ENCODE measurements around the gene ST8SIA5.
"Not testable (repeated sequence)": the region's sequence is repeated elsewhere in the genome, so short reads cannot be mapped to it uniquely, and the experiment has no call there.

Gene ST8SIA5, protein sequence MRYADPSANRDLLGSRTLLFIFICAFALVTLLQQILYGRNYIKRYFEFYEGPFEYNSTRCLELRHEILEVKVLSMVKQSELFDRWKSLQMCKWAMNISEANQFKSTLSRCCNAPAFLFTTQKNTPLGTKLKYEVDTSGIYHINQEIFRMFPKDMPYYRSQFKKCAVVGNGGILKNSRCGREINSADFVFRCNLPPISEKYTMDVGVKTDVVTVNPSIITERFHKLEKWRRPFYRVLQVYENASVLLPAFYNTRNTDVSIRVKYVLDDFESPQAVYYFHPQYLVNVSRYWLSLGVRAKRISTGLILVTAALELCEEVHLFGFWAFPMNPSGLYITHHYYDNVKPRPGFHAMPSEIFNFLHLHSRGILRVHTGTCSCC

GRCh38 chr18:46756559-46757201 is at the start of gene ST8SIA5:
Gene ST8SIA5 (minus strand): TSS chr18:46757053. CDS start chr18:46756508, 545 bp downstream.
- peak; percentile 80 for DNase-seq

DNA sequence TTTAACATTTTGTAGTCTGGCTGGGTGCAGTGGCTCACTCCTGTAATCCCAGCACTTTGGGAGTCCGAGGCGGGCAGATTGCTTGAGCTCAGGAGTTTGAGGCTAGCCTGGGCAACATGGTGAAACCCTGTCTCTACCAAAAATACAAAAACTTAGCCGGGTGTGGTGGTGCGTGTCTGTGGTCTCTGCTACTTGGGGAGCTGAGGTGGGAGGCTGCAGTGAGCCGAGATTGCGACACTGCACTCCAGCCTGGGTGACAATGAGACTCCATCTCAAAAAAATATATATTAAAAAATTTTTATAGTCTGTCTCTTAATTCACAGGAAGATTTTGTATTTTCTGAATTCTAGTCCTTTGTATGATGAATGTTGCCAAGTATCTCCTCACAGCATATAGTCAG is 39.1 kb upstream of the ST8SIA5 start:
- DNase-seq, result not testable (repeated sequence)

- no peak for DNase-seq
Measured at GRCh38 chr18:46794607-46795006, 37.8 kb upstream of the ST8SIA5 start.

DNA sequence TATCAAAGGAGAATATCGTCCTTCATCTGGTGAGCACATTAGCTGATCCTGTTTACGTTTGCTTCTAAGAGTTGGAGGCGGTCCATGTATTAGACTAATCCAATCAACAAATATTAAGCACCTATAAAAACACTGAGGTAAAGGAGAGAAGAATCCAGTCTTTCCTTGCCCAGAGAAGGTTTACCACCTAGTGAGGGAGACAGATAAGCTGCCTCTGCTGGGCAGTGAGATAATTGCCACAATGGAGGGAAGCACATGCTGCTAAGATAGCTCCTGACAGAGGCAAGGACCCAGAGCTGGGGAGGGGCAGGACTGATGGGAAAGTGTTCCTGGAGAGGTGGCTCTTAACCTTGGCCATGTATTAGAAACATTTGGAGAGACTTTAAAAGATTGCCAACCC is 36.7 kb upstream of the ST8SIA5 start:
- no peak for DNase-seq

DNA sequence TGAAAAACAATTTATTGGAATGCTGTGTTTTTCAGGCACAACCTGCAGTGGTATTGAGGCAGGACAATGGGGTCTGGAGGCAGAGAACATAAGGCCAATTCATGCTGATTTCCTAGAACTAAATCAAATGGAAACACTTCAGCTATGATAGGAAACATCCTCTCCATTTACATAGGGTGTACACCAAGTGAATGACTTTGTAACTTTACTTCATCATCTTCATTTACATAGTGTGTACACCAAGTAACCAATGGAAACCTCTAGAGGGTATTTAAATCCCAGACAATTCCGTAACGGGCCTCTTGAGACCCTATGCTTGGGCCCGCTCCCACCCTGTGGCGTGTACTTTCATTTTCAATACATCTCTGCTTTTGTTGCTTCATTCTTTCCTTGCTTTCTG is 32.2 kb upstream of the ST8SIA5 start:
- DNase-seq, result no peak

DNA sequence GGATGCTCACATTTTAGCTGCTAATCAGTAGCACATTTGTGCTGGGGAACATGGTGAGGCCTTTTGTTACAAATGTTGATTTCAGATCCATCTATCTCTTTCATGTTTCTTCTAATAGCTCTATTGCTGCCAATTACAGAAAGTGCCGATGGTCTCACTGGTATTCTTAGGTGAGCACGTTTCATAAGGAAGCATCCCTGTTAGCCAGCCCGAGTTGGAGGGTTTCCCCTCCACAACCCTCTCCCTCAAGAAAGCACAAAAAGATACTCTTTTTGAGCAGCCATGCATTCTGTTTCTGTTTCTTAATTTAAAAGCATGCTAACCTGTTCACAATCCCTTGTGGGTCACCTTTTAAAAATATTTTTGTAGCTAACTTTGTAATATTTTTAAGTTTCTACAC is 30.8 kb upstream of the ST8SIA5 start:
- DNase-seq, result no peak

DNA sequence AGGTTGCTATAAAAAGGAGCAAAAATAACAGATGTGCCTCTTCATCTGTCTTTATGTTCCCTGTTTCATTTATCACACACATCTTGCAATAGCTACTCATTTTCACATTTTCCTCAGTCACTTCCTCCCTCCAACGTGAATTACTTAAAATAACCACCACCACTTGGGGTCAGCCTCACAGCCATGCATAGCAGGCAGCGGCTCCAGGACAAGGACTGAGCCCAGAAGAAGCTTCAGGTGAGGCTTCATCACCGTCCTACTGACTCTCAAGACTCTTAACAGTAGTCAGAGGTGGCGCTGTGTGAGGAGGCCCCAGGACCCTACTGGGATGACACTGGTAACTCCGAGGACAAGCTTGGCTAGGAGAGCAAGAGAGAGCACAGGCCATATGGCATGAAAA is 15.5 kb upstream of the ST8SIA5 start:
- no peak for DNase-seq

DNA sequence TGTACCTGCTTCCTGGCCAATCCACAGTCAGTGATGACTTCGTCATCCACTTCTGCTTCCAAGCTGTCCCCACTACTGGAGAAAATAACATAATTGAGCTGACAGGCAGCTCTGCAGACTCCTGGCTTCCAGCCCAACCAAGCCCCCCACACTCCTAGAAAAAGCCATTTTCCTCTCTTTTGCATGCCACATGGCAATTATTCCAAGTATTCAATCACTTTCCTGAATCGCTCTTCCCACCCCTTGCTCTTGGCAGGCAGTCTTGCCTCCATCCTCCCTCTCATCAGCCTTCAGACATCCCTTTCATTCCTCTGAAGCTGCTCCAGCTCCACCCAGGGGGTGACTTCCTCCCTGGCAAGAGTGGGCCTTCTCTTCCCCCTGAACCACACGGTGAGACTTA is 14.3 kb upstream of the ST8SIA5 start:
- DNase-seq, result no peak

GRCh38 chr18:46770708-46771107 is 13.9 kb upstream of the ST8SIA5 start:
- no peak for DNase-seq

DNA sequence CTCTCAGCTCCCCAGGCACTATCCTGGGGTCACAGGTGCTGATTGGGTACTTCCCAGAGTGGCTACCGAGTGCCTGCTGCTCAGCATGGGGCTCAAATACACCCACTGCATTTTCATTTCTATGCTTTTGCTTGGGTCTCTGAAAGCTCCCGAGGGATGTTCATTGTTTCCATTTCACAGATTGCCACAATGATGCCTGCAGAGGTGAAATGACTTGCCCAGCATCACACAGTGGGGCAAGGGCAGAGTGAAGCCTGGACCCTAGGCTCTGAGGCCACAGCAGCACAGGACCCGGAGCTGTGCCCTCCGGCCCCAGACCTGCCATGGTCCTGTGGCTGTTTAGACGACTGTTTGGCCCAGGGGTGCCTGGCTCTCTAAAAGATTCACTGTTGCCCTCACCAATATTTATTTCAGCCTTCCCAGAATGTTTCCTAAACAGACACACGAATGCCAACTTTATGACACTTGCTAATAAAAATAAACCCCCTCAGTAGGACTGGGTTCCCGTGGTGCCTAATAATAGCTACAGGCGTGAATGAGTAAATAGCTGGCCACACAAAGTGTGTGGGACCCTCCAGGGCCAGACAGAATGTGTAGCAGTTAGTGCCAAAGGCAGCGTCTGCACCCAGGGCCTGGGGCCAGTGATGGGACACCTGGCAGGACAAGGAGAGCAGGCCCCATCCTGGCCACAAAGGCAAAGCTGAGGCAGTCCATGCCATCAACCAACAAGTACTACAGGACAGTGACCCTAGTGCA is 11.5 kb upstream of the ST8SIA5 start:
- no peak for DNase-seq

DNA sequence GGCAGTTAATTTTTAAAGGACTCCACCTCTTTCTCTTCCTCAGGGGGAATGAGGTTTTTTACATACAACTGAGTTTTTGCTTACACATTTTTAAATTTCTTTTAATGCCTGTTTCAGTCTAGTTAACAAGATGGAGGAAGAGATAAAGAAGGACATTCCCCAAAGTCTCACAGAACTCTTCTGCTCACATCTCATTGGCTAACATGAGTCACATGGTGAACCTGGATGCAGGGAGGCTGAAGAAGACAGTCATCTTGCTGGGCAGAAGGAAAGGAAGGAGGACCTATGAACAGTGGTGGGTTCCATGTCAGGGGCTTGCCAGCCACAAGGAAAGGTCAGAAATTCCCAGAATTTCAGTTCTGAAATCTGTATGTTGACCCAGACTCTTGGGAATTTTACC is 10.4 kb upstream of the ST8SIA5 start:
- no peak for DNase-seq

DNA sequence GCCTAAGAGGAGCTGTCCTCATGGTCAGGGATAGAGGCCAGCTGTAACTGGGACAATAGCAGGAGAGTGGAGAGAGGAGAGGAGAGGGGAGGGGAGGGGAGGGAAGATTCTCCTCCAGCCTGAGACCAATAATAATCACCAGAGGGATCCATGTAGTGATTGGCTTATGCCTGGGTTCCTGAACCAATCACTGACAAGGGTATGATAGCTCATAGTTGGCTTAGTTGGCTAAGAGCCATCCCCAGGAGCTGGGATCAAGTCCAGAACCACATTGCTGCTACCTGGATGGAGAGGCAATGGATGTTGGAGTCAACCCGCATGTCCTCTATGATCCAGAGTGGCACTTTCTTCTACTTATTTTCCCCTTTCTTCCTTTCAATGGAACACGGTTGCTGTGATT is 7.7 kb upstream of the ST8SIA5 start:
- DNase-seq, result peak; percentile 15

- DNase-seq, result peak; percentile 68
Measured at GRCh38 chr18:46761059-46761769, 4.4 kb upstream of the ST8SIA5 start.

DNA sequence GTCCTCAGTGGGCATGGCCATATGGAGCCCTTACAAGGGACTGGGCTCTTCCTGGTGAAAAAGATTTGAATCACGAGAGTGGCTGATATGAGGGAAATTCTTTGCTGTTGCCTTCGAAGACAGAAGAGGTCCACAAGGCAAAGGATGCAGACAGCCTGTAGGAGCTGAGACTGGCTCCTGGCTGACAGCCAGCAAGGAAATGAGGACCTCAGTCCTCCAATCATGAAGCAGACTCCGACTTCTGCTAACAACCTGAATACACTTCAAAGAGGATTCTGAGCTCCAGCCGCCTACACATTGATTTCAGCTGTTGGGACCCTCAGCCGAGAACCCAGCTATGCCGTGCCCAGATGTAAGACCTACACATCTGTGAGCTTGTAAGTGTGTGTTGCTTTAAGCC is 3.0 kb upstream of the ST8SIA5 start:
- DNase-seq, result peak; percentile 67

DNA sequence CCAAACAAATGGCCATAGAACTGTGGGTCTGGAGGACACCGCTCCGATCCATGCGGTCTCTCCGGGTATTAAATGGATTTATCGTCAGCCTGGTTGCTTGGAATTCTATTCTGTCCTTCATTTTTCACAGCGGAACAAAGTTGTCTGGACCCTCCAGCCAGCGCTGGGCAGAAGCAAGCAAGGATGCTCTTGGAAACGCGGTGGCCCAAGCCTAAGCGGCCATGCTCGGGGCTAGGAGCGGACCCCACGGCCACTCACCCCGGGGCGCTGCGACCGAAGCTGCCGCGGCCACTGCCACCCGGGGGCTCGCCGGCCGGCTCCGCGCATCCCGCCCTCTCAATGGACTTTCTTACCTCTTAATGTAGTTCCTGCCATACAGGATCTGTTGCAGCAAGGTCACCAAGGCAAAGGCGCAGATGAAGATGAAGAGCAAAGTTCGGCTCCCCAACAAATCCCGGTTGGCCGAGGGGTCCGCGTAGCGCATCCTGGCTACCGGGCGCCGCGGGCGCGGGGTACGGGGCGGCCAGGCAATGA is 761 bp downstream of the ST8SIA5 start:
- DNase-seq, result no peak

- no peak for DNase-seq
Measured at GRCh38 chr18:46755315-46756024, 1.4 kb downstream of the ST8SIA5 start.

- DNase-seq, result no peak
Measured at GRCh38 chr18:46754661-46755292, 2.1 kb downstream of the ST8SIA5 start.

DNA sequence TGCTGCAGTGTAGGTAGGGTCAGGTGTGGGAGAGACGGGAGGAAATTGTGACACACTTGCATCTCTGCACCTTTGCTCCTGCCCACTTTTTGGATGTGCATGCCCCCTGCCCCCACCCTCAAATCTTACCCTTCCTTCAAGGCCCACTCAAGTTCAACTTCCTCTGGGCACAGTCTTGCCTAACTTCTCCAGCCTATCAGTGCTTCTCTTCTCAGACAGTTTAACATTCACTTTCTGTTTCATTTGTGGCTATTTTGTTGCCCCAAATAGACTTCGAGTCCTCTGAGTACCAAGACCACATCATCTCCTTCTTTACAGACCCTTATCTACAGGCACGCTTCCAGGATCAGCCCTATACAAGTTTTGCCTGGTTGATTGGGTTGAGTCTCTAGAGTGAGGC is 2.7 kb downstream of the ST8SIA5 start:
- DNase-seq, result peak; percentile 10

GRCh38 chr18:46751882-46752281 is 5.0 kb downstream of the ST8SIA5 start:
- DNase-seq, result no peak

GRCh38 chr18:46750626-46751025 is 6.2 kb downstream of the ST8SIA5 start:
- DNase-seq, result no peak

GRCh38 chr18:46748466-46748865 is 8.4 kb downstream of the ST8SIA5 start:
- peak; percentile 4 for DNase-seq

DNA sequence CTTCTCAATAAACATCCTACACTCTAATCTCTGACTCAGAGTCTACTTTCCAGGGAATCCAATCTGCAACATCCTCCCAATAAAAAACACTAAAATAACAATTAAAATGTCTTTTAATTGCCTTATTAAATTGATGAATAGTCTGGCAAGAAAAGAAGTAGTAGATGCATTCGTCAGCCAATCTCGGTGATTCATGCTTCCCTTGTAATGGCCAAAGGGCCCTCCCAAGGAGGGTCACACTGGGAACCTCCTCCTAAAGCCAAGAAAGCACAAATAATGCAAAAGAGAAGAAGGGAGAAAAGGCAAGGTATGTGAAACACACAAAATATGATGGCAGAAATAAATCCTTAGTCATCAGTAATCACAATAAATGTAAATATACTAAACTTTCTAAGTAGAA is 16.8 kb downstream of the ST8SIA5 start:
- DNase-seq, result no peak
